Vagina (tissue), 2 donors: ENCODE measurements around the gene NPAS3. TPM values are rescaled to one million over a fixed set of nuclear protein-coding genes. Genes with fewer than 3 reads are reported as not detected.

Experiments
- DNase-seq, 2 donors: peaks; one replicate each; pipeline ENCODE4 v3.0.0-alpha.2; 2017; ENCODE audit errors: extremely low spot score in 2 of 2
- H3K27ac ChIP-seq: fragments of 200-600 bp; sonication (generic); one replicate; pipeline ENCODE4 v1.5.1; 2019
- H3K27me3 ChIP-seq: fragments of 200-600 bp; sonication (generic); one replicate; pipeline ENCODE4 v1.5.1; 2019
- H3K36me3 ChIP-seq, 2 donors: fragments of 200-600 bp; sonication (generic); one replicate each; pipeline ENCODE4 v1.5.1; 2017 to 2019
- H3K4me1 ChIP-seq: fragments of 200-600 bp; sonication (generic); one replicate; pipeline ENCODE4 v1.5.1; 2019
- H3K4me3 ChIP-seq, 2 donors: fragments of 200-600 bp; sonication (generic); 1 replicate in 1 of 2; 2 replicates in 1 of 2; pipeline ENCODE4 v1.5.1; 2016 to 2019
- H3K9me3 ChIP-seq: fragments of 200-600 bp; sonication (generic); one replicate; pipeline ENCODE4 v1.5.1; 2019
- CTCF ChIP-seq, 3 experiments: fragments of 450-650 bp in 2 of 3; fragments of 200-600 bp in 1 of 3; sonication (generic) in 1 of 3; IDR thresholded peaks; one replicate each; pipeline ENCODE4 v1.5.1; 2017 to 2019; ENCODE audit warnings: antibody characterized with exemption in 3 of 3, mild to moderate bottlenecking in 2 of 3, moderate library complexity in 2 of 3
- POLR2A ChIP-seq, 2 donors: fragments of 450-650 bp; IDR thresholded peaks; one replicate each; pipeline ENCODE4 v1.6.1; 2017; ENCODE audit warnings: antibody characterized with exemption in 2 of 2, mild to moderate bottlenecking in 2 of 2, moderate library complexity in 2 of 2
- POLR2AphosphoS5 ChIP-seq, 2 donors: sonication (generic); formaldehyde crosslinking; IDR thresholded peaks; one replicate each; pipeline ENCODE4 v1.9.0; 2017; ENCODE audit warnings: antibody characterized with exemption in 2 of 2, mild to moderate bottlenecking in 2 of 2, low read depth in 1 of 2; ENCODE audit not compliant: insufficient read depth in 1 of 2
- intact Hi-C: fragments of 100-400 bp; cut with DNase I; formaldehyde crosslinking; loops from one replicate; pipeline ENCODE4 v1.15.1; 2023
- total RNA-seq: library from RNA; depleted of rRNA; stranded (reverse); fragments of >200 nt; gene quantifications from one replicate; pipeline ENCODE4 v1.2.3, GENCODE V29; 2016

NPAS3 gene
- total RNA-seq, 1 donor from 2014 or later, result 1.2 TPM

DNA sequence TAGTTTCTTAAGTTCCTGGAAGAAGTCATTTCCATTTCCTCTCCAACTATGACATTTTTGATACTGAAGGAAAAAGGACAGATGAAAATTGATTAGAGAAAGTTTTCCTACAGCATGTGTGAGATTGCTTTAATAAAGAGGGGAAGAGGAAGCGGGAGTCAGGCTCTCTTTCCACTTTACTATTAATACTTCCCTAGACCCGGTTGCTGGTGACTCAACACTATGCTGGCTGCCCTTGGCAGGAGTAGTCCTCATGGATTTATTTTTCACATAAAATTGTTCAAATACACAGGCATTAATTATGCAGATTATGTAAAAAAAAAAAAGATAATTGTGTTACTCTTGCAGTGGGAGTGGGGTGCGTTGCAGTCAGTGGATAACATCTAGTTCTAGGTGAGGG, 718.8 kb downstream of the NPAS3 start:
- no peak overlapping the region for H3K4me3 ChIP-seq

GRCh38 chr14:33660248-33660647, 721.6 kb downstream of the NPAS3 start:
- TF ChIP-seq CTCF (IDR thresholded peaks at IDR 0.05), result no peak
- no peak for TF ChIP-seq POLR2A (IDR thresholded peaks at IDR 0.05)
- TF ChIP-seq POLR2AphosphoS5 (IDR thresholded peaks at IDR 0.05; ENCODE audit: insufficient read depth in 1 of 2, low read depth in 1 of 2), result no peak
- no peak overlapping the region for H3K27ac ChIP-seq
- H3K9me3 ChIP-seq, result no peaks in the 10 kb centered on the region
- DNase-seq, result no peak
- H3K4me1 ChIP-seq, result no peaks in the 10 kb centered on the region
- intact Hi-C loops, result no loop called here
- H3K36me3 ChIP-seq, result no peaks in the 10 kb centered on the region
- H3K4me3 ChIP-seq, result no peak overlapping the region
- no peaks in the 10 kb centered on the region for H3K27me3 ChIP-seq

More for the DNA sequence above, 718.8 kb downstream of the NPAS3 start:
- Histone ChIP-seq H3K9me3 (no peaks in the 10 kb centered on the region), H3K27me3 (no peaks in the 10 kb centered on the region), H3K4me1 (no peaks in the 10 kb centered on the region), H3K27ac (no peak overlapping the region), H3K36me3 (no peaks in the 10 kb centered on the region)
- TF ChIP-seq POLR2AphosphoS5 (IDR thresholded peaks at IDR 0.05; ENCODE audit: insufficient read depth in 1 of 2, low read depth in 1 of 2) (no peak), CTCF (IDR thresholded peaks at IDR 0.05) (no peak), POLR2A (IDR thresholded peaks at IDR 0.05) (no peak)
- DNase-seq, result no peak
- intact Hi-C loops, result no loop called here

- H3K9me3 ChIP-seq, result no peaks in the 10 kb centered on the region
- H3K4me1 ChIP-seq, result no peaks in the 10 kb centered on the region
- H3K36me3 ChIP-seq, result no peaks in the 10 kb centered on the region
- H3K4me3 ChIP-seq, result no peak overlapping the region
- no peak for TF ChIP-seq POLR2A (IDR thresholded peaks at IDR 0.05)
- H3K27ac ChIP-seq, result no peak overlapping the region
- H3K27me3 ChIP-seq, result no peaks in the 10 kb centered on the region
- no peak for DNase-seq
- intact Hi-C loops, result no loop called here
These were observed 722.4 kb downstream of the NPAS3 start for GRCh38 chr14:33661101-33661500.

DNA sequence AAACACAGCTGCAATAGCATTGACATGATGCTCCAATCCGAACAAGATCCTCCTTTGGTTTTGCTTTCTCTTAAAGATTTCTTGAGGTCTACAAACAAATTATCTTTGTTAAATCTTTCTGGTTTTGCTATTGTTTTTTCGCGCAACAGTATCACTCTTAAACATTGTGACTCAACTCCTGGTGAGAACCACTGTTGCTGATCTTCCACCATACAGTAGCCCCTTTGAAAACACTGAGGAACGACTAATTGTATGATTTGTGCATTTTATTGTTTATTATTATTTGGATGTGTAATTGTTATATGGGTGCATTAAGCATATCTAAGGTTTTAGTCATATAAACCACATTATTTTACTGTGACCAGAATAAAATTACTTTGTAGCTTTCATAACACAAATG, 729.4 kb downstream of the NPAS3 start:
- Histone ChIP-seq H3K9me3 (no peaks in the 10 kb centered on the region), H3K4me3 (no peak overlapping the region), H3K4me1 (no peaks in the 10 kb centered on the region), H3K36me3 (no peaks in the 10 kb centered on the region), H3K27ac (no peak overlapping the region), H3K27me3 (no peaks in the 10 kb centered on the region)
- no peak for TF ChIP-seq POLR2A (IDR thresholded peaks at IDR 0.05)
- TF ChIP-seq POLR2AphosphoS5 (IDR thresholded peaks at IDR 0.05; ENCODE audit: insufficient read depth in 1 of 2, low read depth in 1 of 2), result no peak
- no peak for DNase-seq
- intact Hi-C loops, result no loop called here

DNA sequence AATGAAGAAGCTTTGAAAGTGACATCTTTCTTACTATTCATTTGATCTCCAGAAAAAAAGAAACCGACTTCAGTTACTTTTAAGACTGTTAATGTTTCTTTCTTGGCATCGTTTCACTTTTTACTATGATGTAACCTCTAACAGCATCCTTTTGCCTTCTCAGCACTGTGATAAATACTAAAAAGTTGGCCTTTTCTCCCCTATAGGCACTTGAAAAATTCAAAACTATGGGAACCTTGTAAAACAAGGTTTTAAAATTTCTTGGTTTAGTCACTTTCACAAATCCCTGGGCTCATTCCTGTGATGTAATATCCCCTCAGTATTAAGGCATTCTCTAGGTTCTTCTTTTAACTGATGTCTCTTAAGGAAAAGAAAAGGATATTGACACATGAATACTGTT, 730.4 kb downstream of the NPAS3 start:
- DNase-seq, result no peak
- TF ChIP-seq POLR2A (IDR thresholded peaks at IDR 0.05), result no peak
- TF ChIP-seq POLR2AphosphoS5 (IDR thresholded peaks at IDR 0.05; ENCODE audit: insufficient read depth in 1 of 2, low read depth in 1 of 2), result no peak
- TF ChIP-seq CTCF (IDR thresholded peaks at IDR 0.05), result no peak
- Histone ChIP-seq H3K9me3 (no peaks in the 10 kb centered on the region), H3K4me3 (no peak overlapping the region), H3K4me1 (no peaks in the 10 kb centered on the region), H3K27me3 (no peaks in the 10 kb centered on the region), H3K36me3 (no peaks in the 10 kb centered on the region), H3K27ac (no peak overlapping the region)
- intact Hi-C loops, result no loop called here

GRCh38 chr14:33670235-33670634, 731.6 kb downstream of the NPAS3 start:
- Histone ChIP-seq H3K27me3 (no peaks in the 10 kb centered on the region), H3K4me1 (no peaks in the 10 kb centered on the region), H3K9me3 (no peaks in the 10 kb centered on the region), H3K27ac (no peak overlapping the region), H3K4me3 (no peak overlapping the region), H3K36me3 (no peaks in the 10 kb centered on the region)
- TF ChIP-seq POLR2A (IDR thresholded peaks at IDR 0.05), result no peak
- no peak for TF ChIP-seq CTCF (IDR thresholded peaks at IDR 0.05)
- TF ChIP-seq POLR2AphosphoS5 (IDR thresholded peaks at IDR 0.05; ENCODE audit: insufficient read depth in 1 of 2, low read depth in 1 of 2), result no peak
- intact Hi-C loops, result no loop called here
- DNase-seq, result no peak
